ENCODE data around the gene UNC13A. TPM values are rescaled to one million over a fixed set of nuclear protein-coding genes. Genes with fewer than 3 reads are reported as not detected.
A peak's percentile ranks its signal among the peaks of the same experiment; 100 is the strongest.

UNC13A gene
- total RNA-seq, 1 experiment from 2014 or later: 5.8 TPM

DNA sequence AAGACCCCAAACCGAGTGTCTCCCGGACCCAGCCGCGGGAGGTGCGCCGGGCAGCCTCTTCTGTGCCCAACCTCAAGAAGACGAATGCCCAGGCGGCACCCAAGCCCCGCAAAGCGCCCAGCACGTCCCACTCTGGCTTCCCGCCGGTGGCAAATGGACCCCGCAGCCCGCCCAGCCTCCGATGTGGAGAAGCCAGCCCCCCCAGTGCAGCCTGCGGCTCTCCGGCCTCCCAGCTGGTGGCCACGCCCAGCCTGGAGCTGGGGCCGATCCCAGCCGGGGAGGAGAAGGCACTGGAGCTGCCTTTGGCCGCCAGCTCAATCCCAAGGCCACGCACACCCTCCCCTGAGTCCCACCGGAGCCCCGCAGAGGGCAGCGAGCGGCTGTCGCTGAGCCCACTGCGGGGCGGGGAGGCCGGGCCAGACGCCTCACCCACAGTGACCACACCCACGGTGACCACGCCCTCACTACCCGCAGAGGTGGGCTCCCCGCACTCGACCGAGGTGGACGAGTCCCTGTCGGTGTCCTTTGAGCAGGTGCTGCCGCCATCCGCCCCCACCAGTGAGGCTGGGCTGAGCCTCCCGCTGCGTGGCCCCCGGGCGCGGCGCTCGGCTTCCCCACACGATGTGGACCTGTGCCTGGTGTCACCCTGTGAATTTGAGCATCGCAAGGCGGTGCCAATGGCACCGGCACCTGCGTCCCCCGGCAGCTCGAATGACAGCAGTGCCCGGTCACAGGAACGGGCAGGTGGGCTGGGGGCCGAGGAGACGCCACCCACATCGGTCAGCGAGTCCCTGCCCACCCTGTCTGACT is 39.0 kb upstream of the UNC13A start:
- no peak for TF ChIP-seq CTCF (conservative IDR thresholded peaks at IDR 0.05; ENCODE audit: low read depth, low read length)
- Histone ChIP-seq H3K27ac (ENCODE audit: low read depth, low read length, poor library complexity, severe bottlenecking) (no peak overlapping the region), H3K4me1 (ENCODE audit: insufficient read depth, low read length, poor library complexity, severe bottlenecking) (no peaks in the 10 kb centered on the region), H3K27me3 (replicated peaks; ENCODE audit: insufficient read depth, low read depth, low read length, poor library complexity) (no peaks in the 10 kb centered on the region), H3K9me3 (ENCODE audit: low read depth, low read length, poor library complexity, severe bottlenecking) (peaks cover 6% of the 10 kb centered on the region), H3K36me3 (ENCODE audit: insufficient read depth, low read length, poor library complexity, severe bottlenecking) (peaks cover 84% of the 10 kb centered on the region), H3K4me3 (ENCODE audit: low read depth, low read length, poor library complexity, severe bottlenecking) (no peak overlapping the region)
- POLR2A ChIA-PET (ENCODE audit: low non-redundant PET): no interaction called here
- CTCF ChIA-PET: interaction anchor here (0.6 kb wide), 1 partner anchor 40 kb away, joined by 3 read pairs; no protein-coding TSS in a partner anchor
- intact Hi-C loops (cut with micrococcal nuclease; ENCODE audit: unreplicated experiment): no loop called here
- no TSS peak for BruUV-seq (replicated peaks)
- no peak for DNase-seq (ENCODE audit: low spot score)

- CTCF ChIA-PET: interaction anchor here (0.6 kb wide), 1 partner anchor 41 kb away, joined by 6 read pairs; no protein-coding TSS in a partner anchor
- intact Hi-C loops (cut with micrococcal nuclease; ENCODE audit: unreplicated experiment): no loop called here
Measured at GRCh38 chr19:17726136-17726741, 38.1 kb upstream of the UNC13A start.

DNA sequence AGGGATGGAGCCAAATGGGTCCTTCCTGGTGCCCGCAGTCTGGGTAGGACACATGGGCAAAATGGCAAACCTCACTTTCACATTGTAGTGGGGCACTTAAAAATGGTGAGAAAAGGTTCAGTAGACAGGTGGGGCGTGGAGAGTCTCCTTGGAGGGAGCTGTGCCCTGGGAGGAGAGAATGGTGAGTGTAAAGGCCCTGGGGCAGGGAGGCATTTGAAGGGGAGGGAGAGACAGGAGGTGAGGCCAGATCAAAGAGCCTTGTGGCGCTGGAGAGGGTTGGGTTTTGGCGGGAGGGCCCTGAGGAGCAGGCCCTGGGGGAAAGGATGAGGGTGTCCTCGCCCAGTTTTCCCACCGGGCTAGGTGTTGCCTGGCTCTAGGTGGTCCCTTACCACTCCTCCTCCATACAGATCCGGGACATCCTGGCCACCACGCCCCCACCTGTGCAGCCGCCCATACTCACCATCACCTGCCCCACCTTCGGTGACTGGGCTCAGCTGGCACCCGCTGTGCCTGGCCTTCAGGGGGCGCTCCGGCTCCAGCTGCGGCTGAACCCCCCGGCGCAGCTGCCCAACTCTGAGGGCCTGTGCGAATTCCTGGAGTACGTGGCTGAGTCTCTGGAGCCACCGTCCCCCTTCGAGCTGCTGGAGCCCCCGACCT is 37.4 kb upstream of the UNC13A start:
- no TSS peak for BruUV-seq (replicated peaks)
- Histone ChIP-seq H3K9me3 (ENCODE audit: low read depth, low read length, poor library complexity, severe bottlenecking) (no peaks in the 10 kb centered on the region), H3K4me3 (ENCODE audit: low read depth, low read length, poor library complexity, severe bottlenecking) (no peak overlapping the region), H3K27me3 (replicated peaks; ENCODE audit: insufficient read depth, low read depth, low read length, poor library complexity) (no peaks in the 10 kb centered on the region), H3K27ac (ENCODE audit: low read depth, low read length, poor library complexity, severe bottlenecking) (no peak overlapping the region), H3K4me1 (ENCODE audit: insufficient read depth, low read length, poor library complexity, severe bottlenecking) (peaks cover 7% of the 10 kb centered on the region), H3K36me3 (ENCODE audit: insufficient read depth, low read length, poor library complexity, severe bottlenecking) (peaks cover 81% of the 10 kb centered on the region)
- POLR2A ChIA-PET (ENCODE audit: low non-redundant PET): no interaction called here
- intact Hi-C loops (cut with micrococcal nuclease; ENCODE audit: unreplicated experiment): no loop called here
- DNase-seq (ENCODE audit: low spot score): no peak
- TF ChIP-seq CTCF (conservative IDR thresholded peaks at IDR 0.05; ENCODE audit: low read depth, low read length): peak; percentile 57
- no peak for TF ChIP-seq EZH2 (IDR thresholded peaks at IDR 0.05; ENCODE audit: borderline replicate concordance, low read depth, low read length, poor library complexity, severe bottlenecking)
- CTCF ChIA-PET: interaction anchor here (0.6 kb wide), 3 partner anchors 15 to 322 kb away, joined by 5 to 9 read pairs (median 6); no protein-coding TSS in a partner anchor

More at GRCh38 chr19:17726136-17726741, 38.1 kb upstream of the UNC13A start:
- Histone ChIP-seq H3K36me3 (ENCODE audit: insufficient read depth, low read length, poor library complexity, severe bottlenecking) (peaks cover 85% of the 10 kb centered on the region), H3K27me3 (replicated peaks; ENCODE audit: insufficient read depth, low read depth, low read length, poor library complexity) (no peaks in the 10 kb centered on the region), H3K4me1 (ENCODE audit: insufficient read depth, low read length, poor library complexity, severe bottlenecking) (peaks cover under 1% of the 10 kb centered on the region), H3K27ac (ENCODE audit: low read depth, low read length, poor library complexity, severe bottlenecking) (no peak overlapping the region), H3K9me3 (ENCODE audit: low read depth, low read length, poor library complexity, severe bottlenecking) (peaks cover 4% of the 10 kb centered on the region), H3K4me3 (ENCODE audit: low read depth, low read length, poor library complexity, severe bottlenecking) (no peak overlapping the region)
- TF ChIP-seq EZH2 (IDR thresholded peaks at IDR 0.05; ENCODE audit: borderline replicate concordance, low read depth, low read length, poor library complexity, severe bottlenecking) (no peak), CTCF (conservative IDR thresholded peaks at IDR 0.05; ENCODE audit: low read depth, low read length) (no peak)
- POLR2A ChIA-PET (ENCODE audit: low non-redundant PET): no interaction called here
- no peak for DNase-seq (ENCODE audit: low spot score)
- BruUV-seq (replicated peaks): no TSS peak
